OCI-LY1 (cell line): ENCODE results near the gene PYROXD2.

ENCODE experiments used
- H2AFZ ChIP-seq: fragments of 200-600 bp; sonication (generic), shearing (Covaris generic); 2 replicates; pipeline ENCODE4 v1.6.0; 2014; ENCODE audit warnings: antibody characterized with exemption, mild to moderate bottlenecking, low read length
- H3F3A ChIP-seq: fragments of 200-600 bp; sonication (generic), shearing (Covaris generic); 2 replicates; pipeline ENCODE4 v1.6.0; 2014; ENCODE audit warnings: mild to moderate bottlenecking, antibody characterized with exemption, low read length, moderate library complexity; ENCODE audit not compliant: insufficient read depth
- H3K27ac ChIP-seq: fragments of 200-600 bp; sonication (generic); 2 replicates; pipeline ENCODE4 v1.5.1; 2014; ENCODE audit warnings: low read length, mixed run types, mild to moderate bottlenecking, low read depth; ENCODE audit not compliant: poor library complexity, severe bottlenecking
- H3K27me3 ChIP-seq: fragments of 200-600 bp; sonication (generic); 2 replicates; pipeline ENCODE4 v1.6.0; 2014; ENCODE audit warnings: antibody characterized with exemption, mild to moderate bottlenecking, low read length, moderate library complexity; ENCODE audit not compliant: insufficient read depth
- H3K36me3 ChIP-seq: fragments of 200-600 bp; sonication (generic); 2 replicates; pipeline ENCODE4 v1.6.1; 2014; ENCODE audit warnings: mild to moderate bottlenecking, antibody characterized with exemption, low read length, moderate library complexity, mixed read lengths; ENCODE audit not compliant: insufficient read depth
- H3K4me1 ChIP-seq: fragments of 200-600 bp; sonication (generic); 2 replicates; pipeline ENCODE4 v1.5.1; 2014; ENCODE audit warnings: mild to moderate bottlenecking, low read length, moderate library complexity; ENCODE audit not compliant: insufficient read depth, severe bottlenecking
- H3K4me2 ChIP-seq: fragments of 200-600 bp; sonication (generic), shearing (Covaris generic); 2 replicates; pipeline ENCODE4 v1.6.1; 2014; ENCODE audit warnings: low read length
- H3K4me3 ChIP-seq: fragments of 200-600 bp; sonication (generic); 2 replicates; pipeline ENCODE4 v1.5.1; 2014; ENCODE audit warnings: low read length, low read depth, mild to moderate bottlenecking, mixed read lengths; ENCODE audit not compliant: poor library complexity, severe bottlenecking
- H3K79me2 ChIP-seq: fragments of 200-600 bp; shearing (Covaris generic); 2 replicates; pipeline ENCODE4 v1.6.1; 2016; ENCODE audit warnings: mixed run types, low read length, mixed read lengths; ENCODE audit not compliant: insufficient read depth
- H3K9ac ChIP-seq: fragments of 200-600 bp; sonication (generic), shearing (Covaris generic); 2 replicates; pipeline ENCODE4 v1.6.1; 2014; ENCODE audit warnings: mild to moderate bottlenecking, low read length, mixed read lengths
- H3K9me2 ChIP-seq: fragments of 200-600 bp; sonication (generic), shearing (Covaris generic); 2 replicates; pipeline ENCODE4 v1.6.1; 2014; ENCODE audit warnings: low read depth, mild to moderate bottlenecking, low read length, mixed read lengths
- H3K9me3 ChIP-seq: fragments of 200-600 bp; shearing (Covaris generic); 2 replicates; pipeline ENCODE4 v1.6.1; 2014; ENCODE audit warnings: low read length, mixed read lengths
- H4K20me1 ChIP-seq: fragments of 200-600 bp; sonication (generic), shearing (Covaris generic); 2 replicates; pipeline ENCODE4 v1.6.0; 2016; ENCODE audit warnings: mild to moderate bottlenecking, low read length; ENCODE audit not compliant: insufficient read depth
- EZH2 ChIP-seq: fragments of 200-600 bp; sonication (generic), shearing (Covaris generic); IDR thresholded peaks from 2 replicates; pipeline ENCODE4 v1.8.0; 2017; ENCODE audit warnings: borderline replicate concordance, mixed run types, mild to moderate bottlenecking, antibody characterized with exemption, low read length, moderate library complexity, mixed read lengths
- TF ChIP-seq, protein P1 (sequence below): fragments of 200-600 bp; sonication (generic), shearing (Covaris generic); IDR thresholded peaks from 2 replicates; pipeline ENCODE4 v1.5.1; 2017; ENCODE audit warnings: mild to moderate bottlenecking, antibody characterized with exemption, low read length, moderate library complexity, mixed read lengths

PYROXD2 gene

DNA sequence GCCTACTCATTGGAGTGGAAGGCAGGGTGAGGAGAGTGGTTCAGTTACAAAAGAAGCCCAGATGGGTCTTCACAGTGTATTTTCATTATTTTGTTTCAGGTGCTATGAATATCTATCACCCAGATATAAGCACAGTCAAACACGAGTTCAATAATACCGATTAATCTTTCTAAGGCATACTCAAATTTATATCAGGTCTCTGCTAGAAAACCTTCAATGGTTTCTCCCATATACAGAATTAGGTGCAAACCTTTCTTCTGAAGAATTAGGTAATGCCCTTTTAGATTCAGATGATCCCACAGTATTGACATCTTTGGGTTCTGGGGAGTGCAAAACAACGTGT, 46.5 kb upstream of the PYROXD2 start:
- no peaks in the 10 kb centered on the region for H3K79me2 ChIP-seq

DNA sequence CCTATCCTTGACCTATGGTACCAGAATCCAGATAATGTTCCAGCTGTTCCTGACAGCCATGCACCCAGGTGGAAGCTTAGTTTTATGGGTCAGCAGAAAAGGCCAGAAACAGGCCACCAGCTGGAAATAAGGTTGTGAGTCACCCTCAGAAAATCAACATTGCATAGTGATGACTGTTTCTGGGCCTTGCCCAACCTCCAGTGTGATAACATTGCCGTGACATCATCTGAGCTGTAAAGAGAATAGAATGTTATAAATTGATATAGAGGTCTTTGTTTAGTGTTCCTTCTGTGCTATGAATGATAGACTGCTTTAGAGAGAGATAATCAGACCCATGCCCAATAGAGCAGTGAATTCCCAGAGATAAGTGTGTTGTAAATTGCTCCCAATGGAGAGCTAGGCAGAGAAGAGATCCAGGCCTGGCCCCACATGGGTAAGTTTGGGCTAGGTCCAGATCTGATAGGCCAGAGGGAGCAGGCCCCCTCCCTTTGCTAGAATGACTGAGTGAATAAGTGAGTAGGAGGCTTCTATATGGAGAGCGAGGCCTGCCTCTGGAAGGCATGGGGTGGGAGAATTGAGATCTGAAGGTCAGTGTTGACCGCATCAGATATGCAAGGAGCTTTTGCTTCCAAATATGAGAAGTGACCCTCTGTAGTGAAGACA, 46.0 kb upstream of the PYROXD2 start:
- H3K9ac ChIP-seq: no peak overlapping the region
- H3F3A ChIP-seq: no peaks in the 10 kb centered on the region
- no peaks in the 10 kb centered on the region for H3K27me3 ChIP-seq
- no peaks in the 10 kb centered on the region for H4K20me1 ChIP-seq
- no peak overlapping the region for H2AFZ ChIP-seq
- no peak for TF ChIP-seq EZH2
- TF ChIP-seq, protein P1, sequence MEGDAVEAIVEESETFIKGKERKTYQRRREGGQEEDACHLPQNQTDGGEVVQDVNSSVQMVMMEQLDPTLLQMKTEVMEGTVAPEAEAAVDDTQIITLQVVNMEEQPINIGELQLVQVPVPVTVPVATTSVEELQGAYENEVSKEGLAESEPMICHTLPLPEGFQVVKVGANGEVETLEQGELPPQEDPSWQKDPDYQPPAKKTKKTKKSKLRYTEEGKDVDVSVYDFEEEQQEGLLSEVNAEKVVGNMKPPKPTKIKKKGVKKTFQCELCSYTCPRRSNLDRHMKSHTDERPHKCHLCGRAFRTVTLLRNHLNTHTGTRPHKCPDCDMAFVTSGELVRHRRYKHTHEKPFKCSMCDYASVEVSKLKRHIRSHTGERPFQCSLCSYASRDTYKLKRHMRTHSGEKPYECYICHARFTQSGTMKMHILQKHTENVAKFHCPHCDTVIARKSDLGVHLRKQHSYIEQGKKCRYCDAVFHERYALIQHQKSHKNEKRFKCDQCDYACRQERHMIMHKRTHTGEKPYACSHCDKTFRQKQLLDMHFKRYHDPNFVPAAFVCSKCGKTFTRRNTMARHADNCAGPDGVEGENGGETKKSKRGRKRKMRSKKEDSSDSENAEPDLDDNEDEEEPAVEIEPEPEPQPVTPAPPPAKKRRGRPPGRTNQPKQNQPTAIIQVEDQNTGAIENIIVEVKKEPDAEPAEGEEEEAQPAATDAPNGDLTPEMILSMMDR: no peak
- H3K4me1 ChIP-seq: no peaks in the 10 kb centered on the region
- H3K79me2 ChIP-seq: no peaks in the 10 kb centered on the region
- H3K27ac ChIP-seq: no peak overlapping the region
- no peaks in the 10 kb centered on the region for H3K9me2 ChIP-seq
- no peak overlapping the region for H3K4me2 ChIP-seq
- H3K9me3 ChIP-seq: no peaks in the 10 kb centered on the region
- no peaks in the 10 kb centered on the region for H3K36me3 ChIP-seq
- no peak overlapping the region for H3K4me3 ChIP-seq

More for the DNA sequence above, 46.5 kb upstream of the PYROXD2 start:
- Histone ChIP-seq H3F3A (no peaks in the 10 kb centered on the region), H3K4me3 (no peak overlapping the region), H3K9ac (no peak overlapping the region), H4K20me1 (no peaks in the 10 kb centered on the region), H3K4me1 (no peaks in the 10 kb centered on the region), H2AFZ (no peak overlapping the region), H3K9me2 (no peaks in the 10 kb centered on the region), H3K27me3 (no peaks in the 10 kb centered on the region), H3K4me2 (no peak overlapping the region), H3K9me3 (no peaks in the 10 kb centered on the region), H3K36me3 (no peaks in the 10 kb centered on the region), H3K27ac (no peak overlapping the region)
- TF ChIP-seq EZH2: no peak
- TF ChIP-seq, protein P1: no peak

GRCh38 chr10:98458809-98459784, 44.1 kb upstream of the PYROXD2 start:
- Histone ChIP-seq H3F3A (no peaks in the 10 kb centered on the region), H3K27ac (no peak overlapping the region), H3K36me3 (no peaks in the 10 kb centered on the region), H3K9me2 (no peaks in the 10 kb centered on the region), H3K9ac (no peak overlapping the region), H4K20me1 (no peaks in the 10 kb centered on the region), H3K4me3 (no peak overlapping the region), H3K79me2 (no peaks in the 10 kb centered on the region), H3K9me3 (no peaks in the 10 kb centered on the region), H3K4me1 (no peaks in the 10 kb centered on the region), H3K27me3 (no peaks in the 10 kb centered on the region), H3K4me2 (no peak overlapping the region), H2AFZ (no peak overlapping the region)
- TF ChIP-seq EZH2: no peak
- TF ChIP-seq, protein P1: no peak
